Fibroblast of skin of right quadriceps (primary cell): ENCODE results near the gene RTF1.
A peak's percentile ranks its signal among the peaks of the same experiment; 100 is the strongest.

Experiments
- DNase-seq: peaks from one replicate; pipeline ENCODE4 v3.0.0-alpha.2; 2013

Gene RTF1

GRCh38 chr15:41507820-41508290, 91.0 kb downstream of the RTF1 start:
- DNase-seq, result no peak

DNA sequence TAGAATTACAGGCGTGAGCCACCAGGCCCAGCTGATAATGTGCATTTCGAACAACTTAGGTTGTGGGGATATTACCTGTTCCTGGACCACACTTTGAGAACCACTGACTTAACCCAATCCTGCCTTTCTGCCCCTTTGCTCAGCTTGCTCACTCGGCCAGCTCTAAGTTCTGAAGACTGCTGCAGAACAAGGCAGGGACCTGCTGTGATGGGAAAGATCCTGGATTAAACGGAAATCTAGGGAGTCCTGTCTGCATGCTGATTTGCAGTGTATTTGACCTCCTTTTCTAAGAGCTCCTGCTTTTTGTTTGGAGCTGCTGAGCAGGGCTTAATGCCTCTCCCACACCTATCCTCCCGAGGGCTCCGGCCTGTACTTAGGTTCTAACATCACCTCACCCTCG, 93.8 kb downstream of the RTF1 start:
- no peak for DNase-seq

GRCh38 chr15:41511331-41511898, 94.5 kb downstream of the RTF1 start:
- no peak for DNase-seq

- no peak for DNase-seq
Measured at GRCh38 chr15:41511899-41512369, 95.0 kb downstream of the RTF1 start.

DNA sequence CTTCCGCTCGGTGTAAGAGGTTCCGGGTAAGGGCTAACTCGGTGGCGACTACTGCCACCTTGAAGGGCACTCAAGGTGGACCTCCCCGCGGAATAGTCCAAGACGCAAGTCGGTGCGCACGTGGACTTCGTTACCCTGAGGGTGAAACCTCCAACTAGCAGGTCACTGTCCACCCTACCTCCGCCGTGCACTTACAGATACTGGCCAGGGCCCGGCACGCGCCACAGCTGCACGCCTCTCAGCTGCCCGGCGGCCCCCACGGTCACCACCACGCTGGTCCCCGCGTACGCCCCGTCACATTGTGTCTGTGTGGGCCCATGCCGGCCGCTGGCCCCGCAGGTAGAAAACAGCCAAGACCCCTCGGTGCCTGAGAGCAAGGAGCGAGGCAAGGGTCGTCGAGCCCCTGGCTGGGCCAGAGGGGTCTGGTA, 95.6 kb downstream of the RTF1 start:
- DNase-seq, result no peak

DNA sequence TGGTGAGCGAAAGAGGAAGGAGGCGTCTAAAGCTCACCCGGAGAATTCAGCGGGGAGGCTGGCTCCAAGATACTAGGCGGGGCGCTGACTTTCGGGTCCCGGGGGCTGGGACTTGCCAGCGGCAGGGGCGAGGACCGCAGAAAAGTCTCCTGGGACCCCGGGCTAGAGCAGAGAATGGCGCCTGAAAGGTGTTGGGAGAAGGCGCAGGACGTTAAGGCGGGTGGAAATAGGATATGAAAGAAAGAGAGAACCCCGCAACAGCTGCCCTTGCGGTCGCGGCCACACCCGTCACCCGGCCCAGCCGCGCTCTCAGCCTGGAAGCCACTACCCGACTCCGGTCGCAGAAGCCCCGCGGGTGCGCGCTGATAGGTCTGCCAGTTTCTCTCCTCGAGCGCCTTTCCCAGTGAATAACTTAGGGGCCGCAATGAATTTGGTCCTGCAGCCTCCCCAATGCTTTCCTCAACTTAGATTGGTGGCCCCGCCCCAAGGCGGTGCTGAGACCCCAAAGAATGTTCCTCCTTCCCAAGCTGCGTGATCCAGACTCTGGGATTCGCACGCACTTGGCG, 96.1 kb downstream of the RTF1 start:
- no peak for DNase-seq

- DNase-seq, result peak; percentile 24
Measured at GRCh38 chr15:41513506-41514227, 96.8 kb downstream of the RTF1 start, which contains the start of gene LTK. Gene LTK, minus strand, starts transcription at chr15:41513827. Its CDS starts 118 bp downstream, at chr15:41513709.

GRCh38 chr15:41517895-41518449, 101.1 kb downstream of the RTF1 start:
- no peak for DNase-seq

DNA sequence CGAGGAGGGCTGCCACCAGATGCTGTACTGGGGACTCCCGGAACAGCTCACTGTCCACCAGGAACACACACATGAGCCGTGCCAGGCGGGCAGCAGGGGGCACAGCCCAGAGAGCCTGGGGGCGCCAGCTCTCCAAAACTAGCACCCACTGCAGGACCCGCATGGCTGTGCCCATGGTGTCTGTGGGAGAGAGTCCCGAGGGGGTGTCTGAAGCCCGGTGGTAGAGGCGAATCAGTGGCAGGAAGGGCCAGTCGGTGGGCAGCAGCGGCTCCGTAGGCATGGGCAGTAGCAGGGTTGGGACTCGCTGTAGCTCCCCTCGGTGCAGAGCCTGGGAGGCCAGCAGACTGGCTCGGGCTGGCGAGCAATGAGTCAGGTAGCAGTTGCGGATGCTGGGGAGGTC, 103.7 kb downstream of the RTF1 start:
- DNase-seq, result no peak

- DNase-seq, result no peak
Measured at GRCh38 chr15:41521614-41522013, 104.7 kb downstream of the RTF1 start.

GRCh38 chr15:41523097-41523496, 106.2 kb downstream of the RTF1 start:
- DNase-seq, result no peak

- DNase-seq, result no peak
Measured at GRCh38 chr15:41530363-41530956, 113.6 kb downstream of the RTF1 start.
